IPS-NIHi7 (cell line): ENCODE data around the gene SLC9B1.
A peak's percentile ranks its signal among the peaks of the same experiment; 100 is the strongest.

Experiments used
- DNase-seq: peaks from one replicate; pipeline ENCODE4 v3.0.0; 2012; ENCODE audit warnings: mixed read lengths; ENCODE audit errors: extremely low spot score

The SLC9B1 gene, protein sequence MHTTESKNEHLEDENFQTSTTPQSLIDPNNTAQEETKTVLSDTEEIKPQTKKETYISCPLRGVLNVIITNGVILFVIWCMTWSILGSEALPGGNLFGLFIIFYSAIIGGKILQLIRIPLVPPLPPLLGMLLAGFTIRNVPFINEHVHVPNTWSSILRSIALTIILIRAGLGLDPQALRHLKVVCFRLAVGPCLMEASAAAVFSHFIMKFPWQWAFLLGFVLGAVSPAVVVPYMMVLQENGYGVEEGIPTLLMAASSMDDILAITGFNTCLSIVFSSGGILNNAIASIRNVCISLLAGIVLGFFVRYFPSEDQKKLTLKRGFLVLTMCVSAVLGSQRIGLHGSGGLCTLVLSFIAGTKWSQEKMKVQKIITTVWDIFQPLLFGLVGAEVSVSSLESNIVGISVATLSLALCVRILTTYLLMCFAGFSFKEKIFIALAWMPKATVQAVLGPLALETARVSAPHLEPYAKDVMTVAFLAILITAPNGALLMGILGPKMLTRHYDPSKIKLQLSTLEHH

DNA sequence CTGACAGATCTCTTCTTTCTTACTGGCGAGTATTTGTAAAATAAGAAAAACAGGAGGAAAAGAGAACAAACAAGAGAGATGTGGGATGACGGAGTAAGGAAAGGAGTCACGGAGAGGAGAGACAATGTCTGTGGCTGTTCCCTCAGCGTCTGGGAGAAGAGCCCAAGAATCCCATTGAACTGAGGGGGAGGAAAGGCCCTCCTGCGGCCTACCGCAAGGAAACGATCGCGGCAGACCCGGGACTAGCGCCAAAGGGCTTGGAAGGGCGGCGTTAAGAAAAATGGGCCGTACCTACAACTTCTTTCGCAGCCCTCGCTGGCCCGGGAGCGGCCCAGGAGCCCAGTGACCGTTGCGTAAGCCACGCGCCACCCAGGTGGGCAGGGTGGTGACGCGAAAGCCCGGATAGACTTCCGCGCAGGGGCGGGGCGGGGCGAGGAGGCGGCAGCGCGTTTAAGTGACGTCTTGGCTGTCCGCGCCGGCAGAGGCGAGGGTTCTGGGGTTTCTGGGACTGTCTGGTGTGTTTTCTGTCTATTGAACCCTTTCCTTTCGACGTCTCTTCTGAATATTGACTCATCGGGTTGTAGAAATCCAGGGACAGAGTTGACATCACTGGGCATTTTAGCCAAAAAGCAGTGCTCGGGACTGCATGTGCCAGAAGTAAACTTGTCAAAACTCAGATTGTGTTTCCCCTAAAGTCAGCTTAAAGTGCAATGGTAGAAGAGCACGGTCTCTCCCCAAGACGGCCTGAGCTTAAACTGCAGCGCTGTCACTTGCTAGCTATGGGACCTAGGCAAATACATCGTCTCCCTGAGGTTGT is at the start of gene SLC9B1:
TSS of gene SLC9B1 (minus strand) at position 398 of the 817 bp plus-strand sequence. CDS start 27,994 bp downstream, outside the sequence.
- DNase-seq: peak; percentile 93

DNA sequence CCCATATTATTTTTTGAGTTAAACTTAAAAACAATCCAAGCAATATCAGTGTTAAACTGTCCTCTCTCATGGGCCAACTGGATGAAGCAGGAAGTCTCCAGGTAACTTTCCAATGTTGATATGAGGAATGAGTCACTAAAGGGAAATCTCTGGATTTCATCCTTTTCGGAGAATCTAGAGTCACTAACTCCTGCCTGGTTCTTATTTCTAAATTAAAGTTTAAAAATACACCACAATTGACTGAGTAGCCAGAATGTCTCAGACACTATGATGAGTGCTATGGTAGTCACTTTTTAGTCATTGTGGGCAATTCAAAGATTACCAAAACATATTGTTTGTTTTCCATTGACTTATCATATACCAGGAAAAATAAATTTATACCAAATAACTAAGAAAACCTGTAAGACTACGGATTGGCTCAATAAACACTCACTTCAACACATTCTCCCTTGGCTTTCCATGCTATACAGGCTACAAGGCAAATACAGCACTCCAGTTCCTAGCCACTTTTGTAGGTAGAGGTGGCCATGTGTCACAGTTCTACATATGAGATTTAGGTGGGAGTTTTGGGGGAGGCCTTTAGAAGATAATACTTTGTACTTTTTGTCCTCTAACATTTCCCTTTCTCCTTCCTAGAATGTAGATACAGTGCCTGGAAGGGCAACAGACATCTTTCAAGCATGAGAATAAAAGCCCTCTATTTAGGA is 48.5 kb upstream of the SLC9B1 start:
- DNase-seq: no peak

DNA sequence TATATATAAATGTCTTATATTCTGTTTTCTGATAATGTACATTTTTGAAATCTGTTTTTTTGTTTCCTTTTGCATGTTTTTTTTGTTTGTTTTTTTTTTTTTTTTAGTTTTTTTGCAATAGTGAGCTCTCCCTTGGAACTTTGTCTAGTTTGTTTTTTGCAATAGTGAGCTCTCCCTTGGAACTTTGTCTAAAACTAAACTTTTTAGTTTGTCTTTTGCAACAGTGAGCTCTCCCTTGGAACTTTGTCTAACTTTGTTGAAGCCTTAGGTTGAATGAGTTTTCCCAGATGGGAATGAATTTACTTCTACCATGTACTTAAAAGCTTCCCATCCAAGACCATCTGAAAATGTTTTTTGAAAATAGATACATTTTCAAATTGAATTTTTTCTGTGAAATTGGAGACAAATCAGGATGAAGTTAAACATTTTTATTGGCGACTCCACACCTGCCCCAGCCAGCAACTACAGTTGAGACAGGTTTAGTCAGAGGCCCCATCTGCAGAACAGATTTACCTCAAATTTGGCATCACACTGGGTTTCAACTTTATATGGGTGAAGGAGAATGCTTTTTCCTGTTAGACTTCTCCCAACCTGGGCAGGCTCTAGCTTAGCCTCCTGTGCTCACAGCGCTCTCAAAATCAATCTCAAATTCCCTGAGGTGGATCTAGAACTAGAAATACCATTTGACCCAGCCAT is 41.1 kb upstream of the SLC9B1 start:
- DNase-seq: no peak

DNA sequence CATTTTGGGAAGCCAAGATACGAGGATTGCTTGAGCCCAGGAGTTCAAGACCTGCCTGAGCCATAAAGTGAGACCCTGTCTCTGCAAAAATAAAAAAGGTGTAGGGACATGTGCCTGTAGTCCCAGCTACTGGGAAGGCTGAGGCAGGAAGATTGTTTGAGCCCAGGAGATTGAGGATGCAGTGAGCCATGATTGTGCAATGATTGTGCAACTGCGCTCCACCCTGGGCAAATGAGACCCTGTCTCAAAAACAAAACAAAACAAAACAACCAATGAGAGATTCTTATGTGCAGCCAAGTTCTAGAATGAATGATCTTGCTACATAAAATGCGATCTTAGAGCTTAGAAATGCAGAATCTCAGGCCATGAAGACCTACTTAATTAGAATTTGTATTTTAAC is 34.5 kb upstream of the SLC9B1 start:
- no peak for DNase-seq

DNA sequence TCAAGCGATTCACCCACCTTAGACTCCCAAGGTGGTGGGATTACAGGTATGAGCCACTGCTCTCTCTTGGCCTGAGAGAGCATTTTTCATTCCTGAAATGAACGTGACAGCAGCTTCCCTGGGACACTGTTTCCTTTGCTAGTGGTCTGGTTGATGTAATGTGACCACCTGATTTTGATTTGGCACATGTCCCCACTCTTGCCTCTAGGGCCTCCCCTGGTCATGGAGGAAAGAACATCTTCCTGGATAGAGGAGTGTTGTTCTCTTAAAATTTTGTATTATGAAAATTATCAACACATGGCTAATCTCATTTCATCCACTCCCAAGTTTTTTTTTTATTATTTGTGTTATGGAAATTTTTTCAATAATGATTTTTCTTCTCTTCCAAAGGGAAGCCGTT is 33.3 kb upstream of the SLC9B1 start:
- DNase-seq: peak; percentile 7

DNA sequence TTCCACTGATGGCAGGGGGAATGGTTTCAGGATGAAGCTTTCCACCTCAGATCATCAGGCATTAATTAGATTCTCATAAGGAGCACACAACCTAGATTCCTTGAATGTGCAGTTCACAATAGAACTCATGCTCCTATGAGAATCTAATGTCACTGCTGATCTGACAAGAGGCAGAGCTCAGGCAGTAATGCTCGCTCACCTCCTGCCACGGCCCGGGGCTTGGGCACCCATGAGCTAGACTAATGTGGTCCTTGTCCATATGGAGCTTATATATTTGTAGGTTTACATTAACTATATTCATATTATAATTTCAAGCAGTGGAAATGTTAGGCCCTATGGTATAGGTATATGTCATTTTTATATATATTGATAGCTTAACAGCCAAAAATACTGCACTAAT is 32.6 kb upstream of the SLC9B1 start:
- DNase-seq: no peak

DNA sequence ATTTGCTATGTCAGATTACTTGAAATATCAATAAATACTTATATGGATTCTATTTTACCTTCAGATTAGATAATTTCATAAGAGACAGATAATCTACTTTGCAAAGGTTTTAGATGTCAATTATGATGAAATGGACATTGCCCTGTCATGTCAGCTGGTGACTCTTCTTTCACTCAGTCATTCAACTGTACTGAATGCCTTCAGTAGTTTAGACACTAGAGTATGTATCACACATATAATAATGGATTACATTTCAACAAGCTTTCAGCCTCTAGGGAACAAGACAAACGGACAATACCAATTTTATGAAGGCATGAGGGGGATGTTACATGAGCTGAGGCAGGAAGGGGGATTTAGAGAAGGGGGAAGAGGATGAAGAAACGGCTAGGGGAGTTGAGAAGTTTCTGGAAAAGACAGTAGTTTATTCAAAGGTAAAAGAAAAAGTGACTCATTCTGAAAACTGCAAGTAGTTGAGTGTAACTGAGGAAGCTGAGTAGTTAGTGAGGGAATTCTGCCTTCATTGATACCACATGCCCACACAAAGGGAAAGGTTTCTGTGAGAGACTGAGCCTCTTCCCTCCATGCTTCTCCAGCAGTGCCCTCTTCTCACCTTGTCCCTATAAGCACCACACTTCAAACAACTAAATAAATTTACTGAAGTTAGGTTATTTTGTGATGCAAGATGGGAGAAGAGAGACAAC is 31.4 kb upstream of the SLC9B1 start:
- no peak for DNase-seq

DNA sequence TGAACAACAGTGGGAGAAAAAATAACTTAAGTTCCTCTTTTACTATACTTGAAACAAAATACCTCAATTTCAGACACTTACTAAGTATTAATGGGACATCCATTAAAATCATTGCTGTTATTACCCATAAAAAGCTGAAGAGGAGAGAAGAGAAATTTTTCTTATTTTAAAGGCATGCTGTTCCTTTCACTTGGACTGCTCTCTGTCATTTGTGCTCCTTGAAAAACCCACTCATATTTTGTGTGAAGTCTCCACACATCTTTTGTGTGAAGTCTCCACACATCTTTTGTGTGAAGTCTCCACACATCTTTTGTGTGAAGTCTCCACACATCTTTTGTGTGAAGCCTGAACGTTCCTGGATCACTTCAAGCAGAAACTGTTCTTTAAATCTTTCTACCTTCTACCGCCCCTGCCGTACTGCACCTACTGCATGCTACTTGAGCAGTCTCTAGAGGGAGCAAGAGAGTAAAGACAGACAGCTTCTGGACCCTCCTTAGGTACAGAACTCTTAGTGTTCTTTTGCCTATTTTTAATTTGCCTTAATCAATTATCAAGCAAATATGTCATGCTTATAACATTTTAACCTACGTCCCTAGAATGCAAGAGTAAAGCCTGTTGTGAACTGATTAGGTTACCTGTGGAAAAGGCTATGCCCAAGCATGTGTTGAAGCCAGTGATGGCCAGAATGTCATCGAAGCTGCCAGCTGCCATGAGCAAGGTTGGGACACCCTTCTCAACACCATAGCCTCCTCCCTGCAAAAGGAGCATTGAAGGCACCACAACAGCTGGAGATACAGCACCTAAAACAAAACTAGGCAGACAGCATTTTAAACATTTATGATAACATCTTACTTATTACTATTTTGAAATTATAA is 27.1 kb upstream of the SLC9B1 start:
- DNase-seq: peak; percentile 64

DNA sequence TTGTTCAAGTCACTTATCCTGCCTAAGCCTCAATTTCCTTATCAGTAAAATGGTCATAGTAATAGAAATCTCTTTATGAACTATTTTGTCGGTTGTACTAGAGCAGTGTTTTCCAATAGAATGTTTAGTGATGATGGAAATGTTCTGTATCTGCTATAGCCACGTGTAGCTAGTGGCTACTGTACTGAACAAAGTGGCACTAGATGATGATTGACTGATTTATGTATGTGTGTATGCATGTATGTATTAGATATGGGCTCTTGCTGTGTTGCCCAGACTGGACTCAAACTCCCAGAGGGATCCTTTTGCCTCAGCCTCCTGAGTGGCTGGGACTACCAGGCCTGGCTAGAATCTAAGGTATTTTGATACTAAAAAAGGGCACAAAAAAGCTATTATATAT is 24.7 kb upstream of the SLC9B1 start:
- no peak for DNase-seq

DNA sequence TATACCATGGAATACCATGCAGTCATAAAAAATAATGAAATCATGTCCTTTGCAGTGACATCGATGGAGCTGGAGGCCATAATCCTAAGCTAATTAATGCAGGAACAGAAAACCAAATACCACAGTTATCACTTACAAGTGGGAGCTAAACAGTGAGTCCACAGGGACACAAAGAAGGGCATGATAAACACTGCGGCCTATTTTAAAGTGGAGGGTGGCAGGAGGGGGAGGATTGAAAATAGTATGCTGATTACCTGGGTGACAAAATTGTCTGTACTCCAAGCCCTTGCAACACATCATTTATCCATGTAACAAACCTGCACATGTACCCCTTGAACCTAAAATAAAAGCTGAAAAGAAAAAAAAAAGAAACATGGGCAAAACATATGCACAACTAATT is 16.7 kb upstream of the SLC9B1 start:
- DNase-seq: no peak

DNA sequence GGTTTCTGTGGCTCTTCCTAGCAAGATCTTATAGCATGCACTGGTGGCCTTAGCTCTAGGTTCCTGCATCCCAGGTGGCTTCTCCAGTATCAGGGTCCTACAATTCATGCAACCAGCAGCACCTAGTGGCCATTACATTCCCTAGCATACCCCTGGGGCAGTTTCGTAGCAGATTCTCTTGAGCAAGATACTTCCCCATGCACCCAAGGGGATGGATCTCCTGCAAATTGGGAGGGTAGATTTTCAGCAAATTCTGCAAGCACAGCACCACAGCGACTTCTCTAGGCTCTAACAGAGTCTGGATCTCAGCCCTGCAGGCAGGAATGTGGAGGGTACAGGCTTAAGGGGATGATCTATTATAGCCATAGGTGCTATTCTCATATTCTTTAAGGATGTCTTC is 13.1 kb upstream of the SLC9B1 start:
- DNase-seq: peak; percentile 77

DNA sequence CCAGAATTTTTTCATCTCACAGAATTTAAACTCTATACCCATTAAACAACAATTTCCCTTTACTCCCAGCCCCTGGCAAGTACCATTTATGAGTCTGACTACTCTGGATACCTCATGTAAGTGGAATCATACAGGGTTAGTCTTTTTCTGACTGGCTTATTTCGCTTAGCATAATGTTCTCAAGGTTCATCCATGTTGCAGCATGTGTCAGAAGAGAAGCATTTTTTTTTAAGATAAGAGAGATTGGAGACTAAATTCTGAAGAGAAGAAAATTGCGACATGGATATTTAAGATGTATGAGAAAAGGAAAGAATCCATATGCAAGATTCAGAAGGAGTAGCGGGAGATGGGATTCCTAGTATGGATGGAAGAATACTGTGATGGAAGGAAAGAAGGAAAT is 11.3 kb upstream of the SLC9B1 start:
- no peak for DNase-seq

DNA sequence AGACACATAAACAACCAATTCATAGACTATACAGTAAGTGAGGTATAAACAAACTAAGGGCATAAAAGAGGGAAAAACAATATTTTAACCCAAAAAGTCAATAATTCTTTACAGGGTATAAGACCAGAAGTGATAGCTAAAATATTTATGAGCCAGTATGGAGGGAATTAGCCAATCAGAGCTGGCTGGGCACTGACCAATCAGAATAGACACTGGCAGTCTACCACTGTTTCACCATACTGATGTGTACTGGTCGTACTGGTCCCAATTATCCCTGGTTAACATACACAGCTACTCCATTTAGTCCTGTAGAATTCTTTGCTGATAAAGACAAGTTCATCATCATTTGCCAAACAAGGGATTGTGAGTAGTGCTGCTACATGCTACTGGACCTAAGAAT is 9.8 kb upstream of the SLC9B1 start:
- no peak for DNase-seq

DNA sequence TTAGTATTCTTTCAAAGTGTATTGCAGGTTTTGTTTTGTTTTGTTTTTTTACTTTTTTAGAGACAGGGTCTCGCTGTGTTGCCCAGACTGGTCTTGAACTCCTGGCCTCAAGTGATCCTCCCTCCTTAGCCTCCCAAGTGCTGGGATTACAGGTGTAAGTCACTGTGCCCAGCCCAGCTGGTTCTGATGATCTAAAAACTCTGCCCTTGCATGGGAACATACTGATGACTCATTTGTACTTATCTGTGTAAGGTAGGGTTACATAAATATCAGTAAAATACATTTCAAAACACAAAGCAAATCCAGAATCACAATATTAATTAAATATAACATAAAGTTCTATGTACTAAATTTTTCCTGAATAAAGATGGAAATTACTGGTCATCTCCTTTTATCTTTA is 7.4 kb upstream of the SLC9B1 start:
- DNase-seq: no peak

DNA sequence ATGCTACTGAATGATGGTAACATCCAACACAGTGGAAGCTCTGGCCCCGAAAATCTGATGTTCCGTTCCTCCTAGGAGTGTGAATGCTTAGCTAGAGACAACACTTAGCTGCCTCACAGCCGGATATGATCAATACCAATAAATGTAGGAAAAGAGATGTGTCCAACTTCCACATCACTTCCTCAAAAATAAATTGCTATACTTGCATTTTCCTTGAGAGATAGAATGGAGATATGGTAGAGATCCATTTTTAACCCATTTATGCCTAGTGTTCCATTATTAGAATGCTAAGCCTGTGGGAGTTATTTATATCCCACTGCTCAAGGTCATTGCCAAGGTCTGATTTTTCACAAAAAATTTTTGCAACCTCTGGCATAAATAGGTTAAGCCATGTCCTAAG is 5.5 kb upstream of the SLC9B1 start:
- DNase-seq: no peak

DNA sequence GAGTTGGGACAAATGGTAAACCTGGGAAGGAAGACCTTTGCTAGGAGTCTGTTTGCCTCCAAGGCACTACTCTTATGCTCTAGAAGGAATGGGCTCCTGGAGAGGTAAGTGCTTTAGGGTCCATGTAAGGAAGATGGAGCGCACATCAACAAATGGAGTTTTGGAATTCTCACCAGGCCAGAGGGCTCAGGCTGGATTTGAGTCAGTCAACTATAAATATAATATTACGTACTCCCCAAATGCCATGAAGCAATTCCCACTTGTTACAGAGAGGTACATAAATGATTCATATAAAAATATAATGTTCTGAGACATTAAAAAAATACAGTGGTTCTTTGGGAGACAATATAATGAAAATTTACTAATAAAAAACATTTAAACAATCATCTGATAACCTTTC is 1.6 kb upstream of the SLC9B1 start:
- DNase-seq: no peak

DNA sequence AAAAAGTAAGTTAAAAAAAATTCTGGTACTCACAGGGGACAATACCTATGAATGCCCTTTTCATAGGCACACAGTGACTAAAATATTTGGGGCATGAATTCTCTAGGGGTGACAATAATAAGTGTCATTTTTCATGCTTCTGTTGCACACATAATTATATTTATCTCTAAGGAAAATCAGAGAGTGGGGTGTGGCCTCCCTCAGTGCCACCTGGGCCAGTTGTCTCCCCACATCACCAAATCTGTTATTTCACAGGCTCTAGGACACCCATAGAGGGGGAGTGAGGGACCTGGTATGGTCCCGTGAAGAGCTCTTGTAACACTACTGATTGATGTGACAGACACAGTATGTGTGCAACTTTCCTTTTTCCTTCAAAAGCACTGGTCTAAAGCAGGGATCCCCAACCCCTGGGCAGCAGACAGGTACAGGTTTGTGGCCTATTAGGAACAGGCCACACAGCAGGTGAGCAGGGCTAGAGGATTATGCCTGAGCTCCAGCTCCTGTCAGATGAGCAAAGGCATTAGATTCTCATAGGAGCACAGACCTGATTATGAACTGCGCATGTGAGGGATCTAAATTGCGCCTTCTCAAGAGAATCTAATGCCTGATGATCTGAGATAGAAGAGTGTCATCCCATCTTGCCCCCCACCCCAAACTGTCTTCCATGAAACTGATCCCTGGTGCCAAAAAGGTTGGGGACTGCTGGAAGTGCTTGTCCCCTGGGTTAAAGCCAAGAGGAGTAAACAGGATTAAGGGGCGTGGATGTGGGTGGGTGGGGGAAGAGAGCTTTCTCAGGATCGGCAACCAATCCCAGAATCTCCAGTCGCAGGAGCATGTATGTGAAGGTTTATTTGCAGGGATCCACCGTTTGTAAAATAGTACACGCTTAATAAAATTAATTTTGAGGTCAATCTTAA is 856 bp downstream of the SLC9B1 start:
- DNase-seq: peak; percentile 30

DNA sequence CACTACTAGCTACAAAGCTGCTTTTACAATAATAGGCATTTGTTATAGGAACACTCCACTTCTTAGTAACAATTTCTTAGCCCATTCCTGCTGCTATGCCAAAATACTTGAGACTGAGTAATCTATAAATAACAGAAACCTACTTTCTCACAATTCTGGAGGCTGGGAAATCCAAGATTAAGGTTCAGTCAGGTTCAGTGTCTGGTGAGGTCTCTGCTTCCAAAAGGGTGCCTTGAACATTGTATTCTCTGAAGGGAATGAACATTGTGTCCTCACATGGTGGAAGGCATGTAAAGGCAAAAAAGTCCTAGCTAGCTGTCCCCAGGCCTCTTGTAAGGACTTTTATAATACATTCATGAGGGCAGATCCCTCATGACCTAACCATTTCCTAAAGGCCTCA is 7.0 kb downstream of the SLC9B1 start:
- DNase-seq: no peak

DNA sequence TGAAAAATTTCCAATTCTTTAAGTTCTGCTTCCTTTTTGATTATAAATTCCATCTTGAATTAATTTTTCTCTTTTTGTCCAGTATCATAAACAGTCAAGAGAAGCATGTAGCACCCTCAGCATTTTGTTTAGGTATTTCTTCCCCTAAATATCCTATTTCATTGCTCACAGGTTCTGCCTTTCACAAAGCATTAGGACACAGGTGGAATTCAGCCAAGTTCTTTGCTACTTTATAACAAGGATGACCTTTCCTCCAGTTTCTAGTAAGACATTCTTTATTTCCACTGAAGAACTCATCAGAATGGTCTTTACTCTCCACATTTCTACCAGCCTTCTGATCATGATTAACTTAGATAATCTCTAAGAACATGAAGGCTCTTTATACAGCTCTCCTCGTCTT is 7.4 kb downstream of the SLC9B1 start:
- no peak for DNase-seq
